ENCODE data around the gene NR2F2. TPM values are rescaled to one million over a fixed set of nuclear protein-coding genes. Genes with fewer than 3 reads are reported as not detected.

The NR2F2 gene
- total and polyA plus RNA-seq, 2 experiments from 2014 or later: 0.16 TPM; not detected in 1

DNA sequence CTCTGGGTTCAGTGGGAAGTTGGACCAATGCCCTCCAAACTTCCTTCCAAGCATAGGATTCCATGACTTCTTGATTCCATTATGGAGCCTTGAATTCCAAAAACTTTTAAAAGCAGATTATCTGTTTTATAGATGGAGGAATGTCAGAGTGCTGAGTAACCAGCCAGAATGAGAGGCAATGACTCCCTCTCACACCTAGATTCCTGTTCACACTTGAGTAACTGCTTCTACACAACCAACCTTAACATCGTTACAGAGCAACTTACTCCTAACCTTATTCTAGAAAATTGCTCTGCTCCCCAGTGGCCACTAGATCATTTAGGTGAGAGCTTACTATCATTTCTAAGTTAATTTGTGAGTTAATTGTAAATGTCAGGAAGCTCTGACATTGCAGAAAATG is 24.2 kb upstream of the NR2F2 start (continued):
- TF ChIP-seq, protein P1, sequence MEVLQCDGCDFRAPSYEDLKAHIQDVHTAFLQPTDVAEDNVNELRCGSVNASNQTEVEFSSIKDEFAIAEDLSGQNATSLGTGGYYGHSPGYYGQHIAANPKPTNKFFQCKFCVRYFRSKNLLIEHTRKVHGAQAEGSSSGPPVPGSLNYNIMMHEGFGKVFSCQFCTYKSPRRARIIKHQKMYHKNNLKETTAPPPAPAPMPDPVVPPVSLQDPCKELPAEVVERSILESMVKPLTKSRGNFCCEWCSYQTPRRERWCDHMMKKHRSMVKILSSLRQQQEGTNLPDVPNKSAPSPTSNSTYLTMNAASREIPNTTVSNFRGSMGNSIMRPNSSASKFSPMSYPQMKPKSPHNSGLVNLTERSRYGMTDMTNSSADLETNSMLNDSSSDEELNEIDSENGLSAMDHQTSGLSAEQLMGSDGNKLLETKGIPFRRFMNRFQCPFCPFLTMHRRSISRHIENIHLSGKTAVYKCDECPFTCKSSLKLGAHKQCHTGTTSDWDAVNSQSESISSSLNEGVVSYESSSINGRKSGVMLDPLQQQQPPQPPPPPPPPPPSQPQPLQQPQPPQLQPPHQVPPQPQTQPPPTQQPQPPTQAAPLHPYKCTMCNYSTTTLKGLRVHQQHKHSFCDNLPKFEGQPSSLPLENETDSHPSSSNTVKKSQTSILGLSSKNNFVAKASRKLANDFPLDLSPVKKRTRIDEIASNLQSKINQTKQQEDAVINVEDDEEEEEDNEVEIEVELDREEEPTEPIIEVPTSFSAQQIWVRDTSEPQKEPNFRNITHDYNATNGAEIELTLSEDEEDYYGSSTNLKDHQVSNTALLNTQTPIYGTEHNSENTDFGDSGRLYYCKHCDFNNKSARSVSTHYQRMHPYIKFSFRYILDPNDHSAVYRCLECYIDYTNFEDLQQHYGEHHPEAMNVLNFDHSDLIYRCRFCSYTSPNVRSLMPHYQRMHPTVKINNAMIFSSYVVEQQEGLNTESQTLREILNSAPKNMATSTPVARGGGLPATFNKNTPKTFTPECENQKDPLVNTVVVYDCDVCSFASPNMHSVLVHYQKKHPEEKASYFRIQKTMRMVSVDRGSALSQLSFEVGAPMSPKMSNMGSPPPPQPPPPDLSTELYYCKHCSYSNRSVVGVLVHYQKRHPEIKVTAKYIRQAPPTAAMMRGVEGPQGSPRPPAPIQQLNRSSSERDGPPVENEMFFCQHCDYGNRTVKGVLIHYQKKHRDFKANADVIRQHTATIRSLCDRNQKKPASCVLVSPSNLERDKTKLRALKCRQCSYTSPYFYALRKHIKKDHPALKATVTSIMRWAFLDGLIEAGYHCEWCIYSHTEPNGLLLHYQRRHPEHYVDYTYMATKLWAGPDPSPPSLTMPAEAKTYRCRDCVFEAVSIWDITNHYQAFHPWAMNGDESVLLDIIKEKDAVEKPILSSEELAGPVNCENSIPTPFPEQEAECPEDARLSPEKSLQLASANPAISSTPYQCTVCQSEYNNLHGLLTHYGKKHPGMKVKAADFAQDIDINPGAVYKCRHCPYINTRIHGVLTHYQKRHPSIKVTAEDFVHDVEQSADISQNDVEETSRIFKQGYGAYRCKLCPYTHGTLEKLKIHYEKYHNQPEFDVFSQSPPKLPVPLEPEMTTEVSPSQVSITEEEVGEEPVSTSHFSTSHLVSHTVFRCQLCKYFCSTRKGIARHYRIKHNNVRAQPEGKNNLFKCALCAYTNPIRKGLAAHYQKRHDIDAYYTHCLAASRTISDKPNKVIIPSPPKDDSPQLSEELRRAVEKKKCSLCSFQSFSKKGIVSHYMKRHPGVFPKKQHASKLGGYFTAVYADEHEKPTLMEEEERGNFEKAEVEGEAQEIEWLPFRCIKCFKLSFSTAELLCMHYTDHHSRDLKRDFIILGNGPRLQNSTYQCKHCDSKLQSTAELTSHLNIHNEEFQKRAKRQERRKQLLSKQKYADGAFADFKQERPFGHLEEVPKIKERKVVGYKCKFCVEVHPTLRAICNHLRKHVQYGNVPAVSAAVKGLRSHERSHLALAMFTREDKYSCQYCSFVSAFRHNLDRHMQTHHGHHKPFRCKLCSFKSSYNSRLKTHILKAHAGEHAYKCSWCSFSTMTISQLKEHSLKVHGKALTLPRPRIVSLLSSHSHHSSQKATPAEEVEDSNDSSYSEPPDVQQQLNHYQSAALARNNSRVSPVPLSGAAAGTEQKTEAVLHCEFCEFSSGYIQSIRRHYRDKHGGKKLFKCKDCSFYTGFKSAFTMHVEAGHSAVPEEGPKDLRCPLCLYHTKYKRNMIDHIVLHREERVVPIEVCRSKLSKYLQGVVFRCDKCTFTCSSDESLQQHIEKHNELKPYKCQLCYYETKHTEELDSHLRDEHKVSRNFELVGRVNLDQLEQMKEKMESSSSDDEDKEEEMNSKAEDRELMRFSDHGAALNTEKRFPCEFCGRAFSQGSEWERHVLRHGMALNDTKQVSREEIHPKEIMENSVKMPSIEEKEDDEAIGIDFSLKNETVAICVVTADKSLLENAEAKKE (CRISPR knock-in tag; IDR thresholded peaks at IDR 0.05): no peak
- no peak for TF ChIP-seq EZH2phosphoT487 (IDR thresholded peaks at IDR 0.05; ENCODE audit: unreplicated experiment)
- TF ChIP-seq, protein P2, sequence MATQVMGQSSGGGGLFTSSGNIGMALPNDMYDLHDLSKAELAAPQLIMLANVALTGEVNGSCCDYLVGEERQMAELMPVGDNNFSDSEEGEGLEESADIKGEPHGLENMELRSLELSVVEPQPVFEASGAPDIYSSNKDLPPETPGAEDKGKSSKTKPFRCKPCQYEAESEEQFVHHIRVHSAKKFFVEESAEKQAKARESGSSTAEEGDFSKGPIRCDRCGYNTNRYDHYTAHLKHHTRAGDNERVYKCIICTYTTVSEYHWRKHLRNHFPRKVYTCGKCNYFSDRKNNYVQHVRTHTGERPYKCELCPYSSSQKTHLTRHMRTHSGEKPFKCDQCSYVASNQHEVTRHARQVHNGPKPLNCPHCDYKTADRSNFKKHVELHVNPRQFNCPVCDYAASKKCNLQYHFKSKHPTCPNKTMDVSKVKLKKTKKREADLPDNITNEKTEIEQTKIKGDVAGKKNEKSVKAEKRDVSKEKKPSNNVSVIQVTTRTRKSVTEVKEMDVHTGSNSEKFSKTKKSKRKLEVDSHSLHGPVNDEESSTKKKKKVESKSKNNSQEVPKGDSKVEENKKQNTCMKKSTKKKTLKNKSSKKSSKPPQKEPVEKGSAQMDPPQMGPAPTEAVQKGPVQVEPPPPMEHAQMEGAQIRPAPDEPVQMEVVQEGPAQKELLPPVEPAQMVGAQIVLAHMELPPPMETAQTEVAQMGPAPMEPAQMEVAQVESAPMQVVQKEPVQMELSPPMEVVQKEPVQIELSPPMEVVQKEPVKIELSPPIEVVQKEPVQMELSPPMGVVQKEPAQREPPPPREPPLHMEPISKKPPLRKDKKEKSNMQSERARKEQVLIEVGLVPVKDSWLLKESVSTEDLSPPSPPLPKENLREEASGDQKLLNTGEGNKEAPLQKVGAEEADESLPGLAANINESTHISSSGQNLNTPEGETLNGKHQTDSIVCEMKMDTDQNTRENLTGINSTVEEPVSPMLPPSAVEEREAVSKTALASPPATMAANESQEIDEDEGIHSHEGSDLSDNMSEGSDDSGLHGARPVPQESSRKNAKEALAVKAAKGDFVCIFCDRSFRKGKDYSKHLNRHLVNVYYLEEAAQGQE (IDR thresholded peaks at IDR 0.05; ENCODE audit: unreplicated experiment): no peak
- TF ChIP-seq NANOG (IDR thresholded peaks at IDR 0.05; ENCODE audit: borderline replicate concordance): no peak
- TF ChIP-seq ZNF331 (CRISPR knock-in tag; IDR thresholded peaks at IDR 0.05; ENCODE audit: low read depth): no peak
- TF ChIP-seq, protein P3, sequence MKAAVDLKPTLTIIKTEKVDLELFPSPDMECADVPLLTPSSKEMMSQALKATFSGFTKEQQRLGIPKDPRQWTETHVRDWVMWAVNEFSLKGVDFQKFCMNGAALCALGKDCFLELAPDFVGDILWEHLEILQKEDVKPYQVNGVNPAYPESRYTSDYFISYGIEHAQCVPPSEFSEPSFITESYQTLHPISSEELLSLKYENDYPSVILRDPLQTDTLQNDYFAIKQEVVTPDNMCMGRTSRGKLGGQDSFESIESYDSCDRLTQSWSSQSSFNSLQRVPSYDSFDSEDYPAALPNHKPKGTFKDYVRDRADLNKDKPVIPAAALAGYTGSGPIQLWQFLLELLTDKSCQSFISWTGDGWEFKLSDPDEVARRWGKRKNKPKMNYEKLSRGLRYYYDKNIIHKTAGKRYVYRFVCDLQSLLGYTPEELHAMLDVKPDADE (IDR thresholded peaks at IDR 0.05): no peak
- no peak for TF ChIP-seq STAT1 (IDR thresholded peaks at IDR 0.05; ENCODE audit: unreplicated experiment)
- no peak for TF ChIP-seq ZNF114 (CRISPR knock-in tag; IDR thresholded peaks at IDR 0.05)
- TF ChIP-seq CREB1 (CRISPR knock-in tag; IDR thresholded peaks at IDR 0.05; ENCODE audit: low read depth): no peak
- TF ChIP-seq POLR2AphosphoS5 (IDR thresholded peaks at IDR 0.05; ENCODE audit: low read depth): no peak
- no peak for TF ChIP-seq EZH2 (IDR thresholded peaks at IDR 0.05; ENCODE audit: low read depth, unreplicated experiment)
